ENCODE measurements around the gene PAX5. TPM values are rescaled to one million over a fixed set of nuclear protein-coding genes. Genes with fewer than 3 reads are reported as not detected.

The PAX5 gene
- polyA plus RNA-seq, 4 donors: under 0.01 to 1.1 (median 0.22) TPM; not detected in 1

DNA sequence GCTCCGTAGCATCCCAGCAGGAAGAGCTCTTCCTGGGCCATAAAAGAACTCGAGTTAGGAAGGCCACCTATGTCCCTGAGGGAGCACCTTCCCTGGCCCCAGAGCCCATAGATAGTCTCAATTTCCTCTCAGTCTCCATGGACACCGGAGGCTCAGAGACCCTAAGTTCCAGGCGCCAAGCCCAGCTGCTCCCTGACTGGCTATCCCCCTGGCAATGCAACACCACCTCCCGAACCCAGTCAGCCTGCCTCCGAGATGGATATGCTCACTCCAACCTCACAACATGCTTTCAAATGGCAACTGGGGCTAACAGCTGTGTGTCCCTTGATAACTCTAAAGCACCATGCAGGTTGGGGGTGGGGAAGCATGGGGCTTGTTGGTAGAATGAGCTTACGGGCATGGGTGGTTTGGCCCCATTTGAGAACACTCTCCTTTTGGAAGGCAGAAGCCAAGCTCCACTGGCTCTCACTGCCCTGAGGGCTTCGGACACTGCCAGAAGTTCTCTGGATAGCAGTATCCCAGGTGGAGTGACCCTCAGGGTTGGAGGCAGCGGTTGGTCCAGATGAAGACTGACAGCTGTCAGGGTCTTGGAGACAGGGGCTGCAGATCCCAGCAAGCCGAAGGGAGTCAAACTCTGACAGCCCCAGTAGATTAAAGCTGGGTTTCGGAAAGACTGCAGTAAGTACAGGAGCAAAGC is 165.3 kb downstream of the PAX5 start:
- Histone ChIP-seq H3K27ac (ENCODE audit: low read depth in 1 of 3, low read length in 2 of 3) (no peak overlapping the region), H3K27me3 (ENCODE audit: control insufficient read depth in 3 of 3, insufficient read depth in 3 of 3, low read length in 3 of 3) (peaks cover 0 to 5% (median 0%) of the 10 kb centered on the region in 3 donors), H3K9me3 (ENCODE audit: control insufficient read depth in 2 of 2, insufficient read depth in 1 of 2, low read depth in 1 of 2, low read length in 1 of 2) (no peaks in the 10 kb centered on the region), H3K36me3 (ENCODE audit: control insufficient read depth in 3 of 3, insufficient read depth in 2 of 3, low read depth in 1 of 3, low read length in 3 of 3) (no peaks in the 10 kb centered on the region), H3K4me3 (ENCODE audit: low read depth in 1 of 3, low read length in 3 of 3) (no peak overlapping the region), H3K4me1 (ENCODE audit: control insufficient read depth in 3 of 3, insufficient read depth in 2 of 3, low read depth in 1 of 3, low read length in 2 of 3) (peaks cover 0 to 10% (median 0%) of the 10 kb centered on the region in 3 donors)
- 74 to 78% (median 75%) methylated on average over 11 of the region's 11 CpGs for WGBS, 3 donors
- DNase-seq: no peak
- FAIRE-seq: no peak

DNA sequence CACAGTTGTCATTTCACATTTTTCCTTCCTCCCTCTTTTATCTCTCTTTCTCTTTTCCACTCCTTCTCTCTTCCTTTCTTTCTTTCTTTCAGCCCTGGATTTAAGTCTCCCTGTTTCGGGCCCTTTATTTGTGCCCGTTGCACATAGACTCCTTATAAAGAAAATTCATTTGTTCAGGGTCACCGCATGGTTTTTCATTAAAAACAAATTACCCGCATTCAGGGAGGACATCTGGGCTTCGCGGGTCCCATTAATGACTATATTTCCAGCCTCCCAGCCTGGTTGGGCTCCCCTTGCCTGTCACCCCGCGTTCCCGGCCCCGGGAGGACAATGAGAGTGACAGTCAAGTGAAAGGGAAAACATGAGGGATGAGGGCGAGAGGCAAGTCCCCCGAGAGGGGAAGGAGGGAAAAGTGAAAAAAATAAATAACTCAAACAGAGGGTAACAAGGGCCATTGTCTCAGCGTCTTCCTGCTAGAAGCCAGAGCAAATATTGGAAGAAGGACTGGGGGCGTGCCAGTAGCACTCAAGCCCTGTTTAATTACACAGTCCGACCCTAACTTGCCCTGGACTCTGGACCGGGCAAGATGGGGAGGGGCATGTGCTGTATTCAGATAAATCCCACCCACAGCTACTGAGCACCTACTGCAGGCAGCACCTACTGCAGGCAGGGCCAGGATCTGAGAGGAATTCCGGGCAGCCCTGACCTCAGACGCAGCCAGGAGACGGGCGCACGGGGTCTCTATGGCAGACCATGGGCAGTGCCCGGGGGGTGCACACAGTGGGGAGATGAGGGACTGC is 166.2 kb downstream of the PAX5 start:
- Histone ChIP-seq H3K4me1 (ENCODE audit: control insufficient read depth in 3 of 3, insufficient read depth in 2 of 3, low read depth in 1 of 3, low read length in 2 of 3) (peaks cover 0 to 10% (median 0%) of the 10 kb centered on the region in 3 donors), H3K4me3 (ENCODE audit: low read depth in 1 of 3, low read length in 3 of 3) (no peak overlapping the region), H3K27me3 (ENCODE audit: control insufficient read depth in 3 of 3, insufficient read depth in 3 of 3, low read length in 3 of 3) (peaks cover 0 to 2% (median 0%) of the 10 kb centered on the region in 3 donors), H3K9me3 (ENCODE audit: control insufficient read depth in 2 of 2, insufficient read depth in 1 of 2, low read depth in 1 of 2, low read length in 1 of 2) (no peaks in the 10 kb centered on the region), H3K27ac (ENCODE audit: low read depth in 1 of 3, low read length in 2 of 3) (no peak overlapping the region), H3K36me3 (ENCODE audit: control insufficient read depth in 3 of 3, insufficient read depth in 2 of 3, low read depth in 1 of 3, low read length in 3 of 3) (no peaks in the 10 kb centered on the region)
- no peak for FAIRE-seq
- 13 to 48% (median 29%) methylated on average over 22 of the region's 22 CpGs for WGBS, 3 donors
- DNase-seq: peak; percentile 75 to 83

DNA sequence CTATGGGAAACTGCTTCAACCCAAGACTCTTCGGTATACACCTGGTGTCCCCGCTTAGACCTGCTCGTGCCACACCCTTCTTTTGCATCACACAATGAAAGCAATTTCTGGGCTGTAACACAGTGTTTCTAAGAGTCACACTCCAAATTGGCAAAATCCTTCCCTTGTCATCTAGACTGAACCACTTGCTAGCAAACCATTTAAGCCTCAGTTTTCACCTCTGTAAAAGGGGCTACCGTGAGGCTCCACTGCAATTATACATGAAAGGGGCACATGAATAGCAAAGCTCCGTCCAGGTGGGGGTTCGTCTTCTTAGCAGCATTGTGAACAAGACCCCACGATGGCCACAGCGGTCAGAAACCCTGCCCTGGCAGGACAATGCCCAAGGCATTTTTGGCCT is 166.8 kb downstream of the PAX5 start:
- Histone ChIP-seq H3K4me1 (ENCODE audit: control insufficient read depth in 3 of 3, insufficient read depth in 2 of 3, low read depth in 1 of 3, low read length in 2 of 3) (peaks cover 0 to 10% (median 0%) of the 10 kb centered on the region in 3 donors), H3K27me3 (ENCODE audit: control insufficient read depth in 3 of 3, insufficient read depth in 3 of 3, low read length in 3 of 3) (peaks cover 0 to 2% (median 0%) of the 10 kb centered on the region in 3 donors), H3K9me3 (ENCODE audit: control insufficient read depth in 2 of 2, insufficient read depth in 1 of 2, low read depth in 1 of 2, low read length in 1 of 2) (no peaks in the 10 kb centered on the region), H3K36me3 (ENCODE audit: control insufficient read depth in 3 of 3, insufficient read depth in 2 of 3, low read depth in 1 of 3, low read length in 3 of 3) (no peaks in the 10 kb centered on the region), H3K4me3 (ENCODE audit: low read depth in 1 of 3, low read length in 3 of 3) (no peak overlapping the region), H3K27ac (ENCODE audit: low read depth in 1 of 3, low read length in 2 of 3) (no peak overlapping the region)
- DNase-seq: no peak
- FAIRE-seq: no peak
- 76 to 90% (median 88%) methylated on average over 8 of the region's 8 CpGs for WGBS, 3 donors

DNA sequence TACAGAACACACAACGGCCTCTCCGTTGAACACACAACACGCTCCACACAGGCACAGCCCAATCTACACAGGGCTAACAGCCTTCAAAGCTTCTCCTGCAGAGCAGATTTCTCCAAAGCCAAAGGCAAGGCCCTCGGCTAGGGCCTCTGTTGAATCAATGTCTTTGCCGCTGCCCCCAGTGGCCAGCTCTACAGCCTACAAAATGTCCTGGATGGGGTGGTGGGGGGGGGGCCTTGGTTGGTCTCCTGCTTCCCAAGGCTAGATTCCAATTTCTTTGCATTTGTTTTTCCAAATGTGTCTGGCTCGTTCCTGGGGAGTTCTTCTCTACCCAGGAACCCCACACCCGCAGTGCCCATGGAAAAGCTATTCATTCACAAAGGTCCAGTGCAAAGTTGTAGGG is 167.2 kb downstream of the PAX5 start:
- 87 to 93% (median 90%) methylated on average over 7 of the region's 7 CpGs for WGBS, 3 donors
- Histone ChIP-seq H3K27me3 (ENCODE audit: control insufficient read depth in 3 of 3, insufficient read depth in 3 of 3, low read length in 3 of 3) (peaks cover 0 to 2% (median 0%) of the 10 kb centered on the region in 3 donors), H3K9me3 (ENCODE audit: control insufficient read depth in 2 of 2, insufficient read depth in 1 of 2, low read depth in 1 of 2, low read length in 1 of 2) (no peaks in the 10 kb centered on the region), H3K4me3 (ENCODE audit: low read depth in 1 of 3, low read length in 3 of 3) (no peak overlapping the region), H3K36me3 (ENCODE audit: control insufficient read depth in 3 of 3, insufficient read depth in 2 of 3, low read depth in 1 of 3, low read length in 3 of 3) (no peaks in the 10 kb centered on the region), H3K27ac (ENCODE audit: low read depth in 1 of 3, low read length in 2 of 3) (no peak overlapping the region), H3K4me1 (ENCODE audit: control insufficient read depth in 3 of 3, insufficient read depth in 2 of 3, low read depth in 1 of 3, low read length in 2 of 3) (peaks cover 0 to 10% (median 0%) of the 10 kb centered on the region in 3 donors)
- DNase-seq: no peak
- no peak for FAIRE-seq

DNA sequence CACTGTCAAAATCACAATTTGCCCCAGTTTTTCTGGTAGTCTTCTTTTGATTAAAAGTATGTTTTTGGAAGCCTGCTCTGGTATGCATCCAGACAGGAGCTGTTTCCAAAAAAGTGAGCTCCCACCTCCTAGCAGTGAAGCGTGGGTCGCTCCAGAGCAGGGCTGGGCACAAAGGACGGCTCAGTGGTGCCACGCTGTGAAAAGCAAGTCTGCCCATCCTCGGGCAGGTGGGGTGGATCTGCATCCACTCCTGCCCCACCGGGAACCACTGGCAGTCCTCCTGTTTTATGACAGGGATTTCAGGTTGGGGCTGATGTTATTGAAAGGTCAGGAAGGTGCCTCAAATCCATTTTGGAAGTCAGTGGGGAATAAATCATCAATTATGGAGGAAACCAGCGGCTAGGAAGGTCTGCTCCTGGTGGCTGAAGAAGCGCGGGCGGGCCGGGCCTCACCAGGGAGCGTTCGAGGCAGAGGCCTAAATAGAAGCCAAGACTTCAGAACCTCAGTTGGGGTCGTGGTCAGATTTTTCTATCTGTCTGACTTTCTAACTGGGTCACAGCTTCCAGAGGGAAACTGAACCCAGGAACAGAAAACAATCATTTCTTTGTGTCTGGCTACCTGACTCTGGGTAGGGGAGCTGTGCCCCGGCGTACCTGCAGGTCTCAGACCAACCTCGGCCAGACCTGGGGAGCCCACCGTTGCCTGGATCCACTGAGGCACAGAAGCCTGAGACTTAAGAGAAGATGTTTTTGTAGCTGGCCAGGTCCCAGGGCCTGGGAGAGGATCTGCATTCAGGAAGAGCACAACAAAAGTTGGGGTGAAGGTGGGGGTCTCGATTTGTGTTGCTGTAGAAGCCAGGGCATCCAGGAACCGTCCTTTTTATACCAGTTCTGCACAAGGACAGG is 168.1 kb downstream of the PAX5 start:
- 84 to 89% (median 88%) methylated on average over 20 of the region's 20 CpGs for WGBS, 3 donors
- peaks cover 0 to 2% (median 0%) of the 10 kb centered on the region in 3 donors for H3K27me3 ChIP-seq (ENCODE audit: control insufficient read depth in 3 of 3, insufficient read depth in 3 of 3, low read length in 3 of 3)
- DNase-seq: no peak

DNA sequence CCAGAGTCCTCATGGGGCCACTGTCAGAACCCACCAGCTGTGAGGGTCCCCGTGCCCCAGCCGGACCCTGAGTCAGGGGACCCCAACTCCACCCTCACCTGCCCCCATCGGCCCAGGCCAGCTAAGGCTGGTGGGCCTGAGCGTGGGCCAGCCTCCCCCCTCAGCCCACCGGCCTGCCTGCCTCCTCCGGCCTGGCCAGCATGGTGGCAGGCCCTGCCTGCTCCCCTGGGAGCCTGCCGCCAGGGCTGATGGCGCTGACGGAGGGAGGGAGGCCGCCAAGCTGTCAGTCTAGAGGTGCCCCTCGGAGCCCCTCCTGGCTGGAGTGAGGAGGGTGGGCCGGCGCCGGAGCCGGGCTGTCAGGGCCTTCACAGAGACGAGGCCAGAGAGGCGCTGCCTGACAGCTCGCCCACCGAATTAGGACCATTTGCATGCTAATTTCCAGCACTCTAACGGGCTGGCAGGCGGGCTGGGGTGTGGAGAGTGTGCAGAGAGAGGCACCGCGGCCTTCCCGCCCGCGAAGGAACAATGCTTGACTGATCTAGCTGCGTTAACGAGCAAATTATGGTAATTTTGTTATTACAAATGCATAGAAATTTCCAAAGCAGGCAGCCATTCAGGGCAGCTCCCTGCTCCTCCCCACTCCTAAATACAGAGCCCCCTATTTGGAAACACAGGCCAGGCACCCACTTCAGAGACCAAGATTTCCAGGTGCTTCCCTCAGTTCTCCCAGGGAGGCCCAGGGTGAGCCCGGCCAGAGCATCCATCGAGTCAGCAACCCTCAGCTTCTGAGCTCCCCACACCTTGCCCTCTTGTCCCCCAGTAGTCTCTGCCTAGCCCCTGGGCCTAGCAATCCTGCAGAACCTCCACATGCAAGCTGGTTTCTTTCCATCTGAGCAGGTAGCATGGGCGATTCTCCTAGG is 169.3 kb downstream of the PAX5 start:
- no peaks in the 10 kb centered on the region for H3K9me3 ChIP-seq (ENCODE audit: control insufficient read depth in 2 of 2, insufficient read depth in 1 of 2, low read depth in 1 of 2, low read length in 1 of 2)
- H3K27me3 ChIP-seq (ENCODE audit: control insufficient read depth in 3 of 3, insufficient read depth in 3 of 3, low read length in 3 of 3): peaks cover 0 to 7% (median 0%) of the 10 kb centered on the region in 3 donors
- peaks cover 0 to 10% (median 0%) of the 10 kb centered on the region in 3 donors for H3K4me1 ChIP-seq (ENCODE audit: control insufficient read depth in 3 of 3, insufficient read depth in 2 of 3, low read depth in 1 of 3, low read length in 2 of 3)
- no peak for DNase-seq
- H3K27ac ChIP-seq (ENCODE audit: low read depth in 1 of 3, low read length in 2 of 3): no peak overlapping the region
- FAIRE-seq: no peak
- 78 to 89% (median 85%) methylated on average over 23 to 31 of the region's 31 CpGs for WGBS, 3 donors
- H3K4me3 ChIP-seq (ENCODE audit: low read depth in 1 of 3, low read length in 3 of 3): no peak overlapping the region
- H3K36me3 ChIP-seq (ENCODE audit: control insufficient read depth in 3 of 3, insufficient read depth in 2 of 3, low read depth in 1 of 3, low read length in 3 of 3): no peaks in the 10 kb centered on the region

More for the DNA sequence above, 168.1 kb downstream of the PAX5 start:
- Histone ChIP-seq H3K36me3 (ENCODE audit: control insufficient read depth in 3 of 3, insufficient read depth in 2 of 3, low read depth in 1 of 3, low read length in 3 of 3) (no peaks in the 10 kb centered on the region), H3K4me1 (ENCODE audit: control insufficient read depth in 3 of 3, insufficient read depth in 2 of 3, low read depth in 1 of 3, low read length in 2 of 3) (peaks cover 0 to 10% (median 0%) of the 10 kb centered on the region in 3 donors), H3K9me3 (ENCODE audit: control insufficient read depth in 2 of 2, insufficient read depth in 1 of 2, low read depth in 1 of 2, low read length in 1 of 2) (no peaks in the 10 kb centered on the region), H3K27ac (ENCODE audit: low read depth in 1 of 3, low read length in 2 of 3) (no peak overlapping the region), H3K4me3 (ENCODE audit: low read depth in 1 of 3, low read length in 3 of 3) (no peak overlapping the region)
- FAIRE-seq: no peak

DNA sequence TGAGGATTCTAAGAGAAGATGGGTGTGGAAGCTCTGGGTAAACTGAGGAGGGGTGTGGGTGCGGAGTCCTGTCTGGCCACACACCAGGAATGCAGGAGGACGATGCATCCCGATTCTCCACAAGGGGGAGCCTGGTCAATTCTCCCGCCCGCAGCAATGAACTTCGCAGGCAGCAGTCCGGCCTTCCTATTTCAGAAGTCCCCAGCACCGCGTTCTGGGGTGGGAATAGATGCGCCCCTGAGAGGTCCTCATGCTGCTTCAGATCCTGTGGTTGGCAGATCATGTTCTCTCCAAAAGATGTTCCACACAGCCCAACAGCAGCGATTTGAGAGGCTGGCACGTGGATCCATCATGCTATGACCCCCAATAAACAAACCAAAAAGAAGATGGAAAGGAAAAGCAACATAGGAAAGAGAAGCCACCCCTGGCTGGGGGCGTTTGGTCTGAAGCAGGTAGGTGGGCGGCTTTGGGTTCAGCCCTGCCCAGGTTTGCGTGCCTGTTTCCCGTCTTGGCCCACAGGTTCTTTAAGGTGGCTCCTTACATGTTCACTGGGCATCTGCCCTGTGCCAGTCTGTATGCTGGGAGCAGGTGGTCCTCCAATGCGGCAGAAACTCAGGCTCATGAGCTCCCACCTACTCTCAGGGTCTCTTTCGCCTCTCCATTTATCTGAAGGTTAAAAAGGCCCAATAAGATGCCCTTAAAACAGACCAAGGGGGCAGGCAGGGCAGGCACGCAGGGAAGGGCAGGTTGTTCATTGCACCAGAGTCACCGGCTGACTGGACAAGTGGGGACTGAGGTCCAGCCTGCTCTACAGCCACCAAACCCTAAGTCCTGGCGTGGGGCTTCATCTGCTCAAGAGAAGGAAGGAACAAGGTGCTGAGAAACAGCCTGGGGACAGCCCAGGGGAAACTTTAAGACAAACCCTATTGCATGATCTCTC is 171.6 kb downstream of the PAX5 start:
- Histone ChIP-seq H3K27me3 (ENCODE audit: control insufficient read depth in 3 of 3, insufficient read depth in 3 of 3, low read length in 3 of 3) (peaks cover 0 to 19% (median 0%) of the 10 kb centered on the region in 3 donors), H3K27ac (ENCODE audit: low read depth in 1 of 3, low read length in 2 of 3) (no peak overlapping the region), H3K36me3 (ENCODE audit: control insufficient read depth in 3 of 3, insufficient read depth in 2 of 3, low read depth in 1 of 3, low read length in 3 of 3) (no peaks in the 10 kb centered on the region), H3K4me1 (ENCODE audit: control insufficient read depth in 3 of 3, insufficient read depth in 2 of 3, low read depth in 1 of 3, low read length in 2 of 3) (peaks cover 0 to 6% (median 0%) of the 10 kb centered on the region in 3 donors), H3K4me3 (ENCODE audit: low read depth in 1 of 3, low read length in 3 of 3) (no peak overlapping the region), H3K9me3 (ENCODE audit: control insufficient read depth in 2 of 2, insufficient read depth in 1 of 2, low read depth in 1 of 2, low read length in 1 of 2) (no peaks in the 10 kb centered on the region)
- DNase-seq (peak; percentile 39 to 53), FAIRE-seq (no peak)
- WGBS, 3 donors: 48 to 54% (median 51%) methylated on average over 21 of the region's 21 CpGs
